IMR-90 (cell line): ENCODE measurements around the gene DCP1A. TPM values are rescaled to one million over a fixed set of nuclear protein-coding genes. Genes with fewer than 3 reads are reported as not detected.

ENCODE experiments used
- ATAC-seq: fragments of 200-7000 bp; cut with Tn5 transposase; 2 replicates; pipeline ENCODE4 v1.9.1; 2020; ENCODE audit warnings: low read depth, mild to moderate bottlenecking, moderate library complexity
- BruUV-seq: library from RNA; stranded (reverse); fragments of 400-500 nt; replicated peaks from 2 replicates; lab custom pipeline; 2021; lab: Mats Ljungman, UMichigan
- CTCF ChIA-PET: fragments of 300-600 bp; formaldehyde crosslinking; extraction: SDS; loops from one replicate; lab custom pipeline; 2021; ENCODE audit warnings: antibody characterized with exemption; lab: Yijun Ruan, JAX
- POLR2A ChIA-PET: fragments of 300-600 bp; sonication (Branson Sonifier 250); formaldehyde crosslinking; loops from one replicate; lab custom pipeline; 2022; ENCODE audit warnings: antibody characterized with exemption; ENCODE audit not compliant: unreplicated experiment; lab: Charles Lee
- DNase-seq: peaks from one replicate; pipeline ENCODE4 v3.0.0; 2013
- H2AFZ ChIP-seq: replicated peaks from 2 replicates; pipeline ENCODE3; 2013; ENCODE audit warnings: low read length, mild to moderate bottlenecking; ENCODE audit not compliant: poor library complexity
- H2AK5ac ChIP-seq: 2 replicates; pipeline ENCODE4 v1.6.1; 2013; ENCODE audit warnings: low read depth, low read length, inconsistent platforms
- H2AK9ac ChIP-seq: replicated peaks from 2 replicates; pipeline ENCODE3; 2013; ENCODE audit warnings: mild to moderate bottlenecking, low read depth, low read length, moderate library complexity; ENCODE audit not compliant: poor library complexity
- H2BK120ac ChIP-seq: 2 replicates; pipeline ENCODE4 v1.6.1; 2013; ENCODE audit warnings: low read depth, low read length, inconsistent platforms
- H2BK15ac ChIP-seq: 3 replicates; pipeline ENCODE4 v1.6.1; 2013; ENCODE audit warnings: low read depth, low read length, inconsistent platforms
- H2BK20ac ChIP-seq: 2 replicates; pipeline ENCODE4 v1.6.1; 2013; ENCODE audit warnings: low read depth, mild to moderate bottlenecking, inconsistent platforms, low read length, moderate library complexity
- H2BK5ac ChIP-seq: 2 replicates; pipeline ENCODE4 v1.6.1; 2013; ENCODE audit warnings: mild to moderate bottlenecking, low read depth, low read length, inconsistent platforms; ENCODE audit not compliant: poor library complexity, severe bottlenecking
- H3K14ac ChIP-seq: replicated peaks from 2 replicates; pipeline ENCODE4 v1.6.1; 2013; ENCODE audit warnings: low read depth, low read length, inconsistent platforms
- H3K18ac ChIP-seq: 2 replicates; pipeline ENCODE4 v1.6.1; 2013; ENCODE audit warnings: low read depth, low read length, control low read depth
- H3K23ac ChIP-seq: 2 replicates; pipeline ENCODE4 v1.6.1; 2013; ENCODE audit warnings: low read depth, low read length, inconsistent platforms
- H3K27ac ChIP-seq: 2 replicates; pipeline ENCODE4 v1.5.1; 2013; ENCODE audit warnings: mild to moderate bottlenecking, control low read depth, low read length; ENCODE audit not compliant: insufficient read depth
- H3K27me3 ChIP-seq: 2 replicates; pipeline ENCODE4 v1.6.1; 2013; ENCODE audit warnings: low read length; ENCODE audit not compliant: control insufficient read depth, insufficient read depth
- H3K36me3 ChIP-seq: 2 replicates; pipeline ENCODE4 v1.6.1; 2013; ENCODE audit warnings: low read length, mixed read lengths; ENCODE audit not compliant: control insufficient read depth, insufficient read depth
- H3K4ac ChIP-seq: 2 replicates; pipeline ENCODE4 v1.6.1; 2013; ENCODE audit warnings: low read depth, low read length, inconsistent platforms
- H3K4me1 ChIP-seq: 2 replicates; pipeline ENCODE4 v1.6.1; 2013; ENCODE audit warnings: low read length, mixed read lengths; ENCODE audit not compliant: control insufficient read depth, insufficient read depth
- H3K4me2 ChIP-seq: 2 replicates; pipeline ENCODE4 v1.6.1; 2013; ENCODE audit warnings: low read depth, mild to moderate bottlenecking, control low read depth, low read length, moderate library complexity
- H3K4me3 ChIP-seq: 2 replicates; pipeline ENCODE4 v1.5.1; 2013; ENCODE audit warnings: low read depth, mild to moderate bottlenecking, control low read depth, low read length, moderate library complexity; ENCODE audit not compliant: insufficient read depth
- H3K56ac ChIP-seq: 2 replicates; pipeline ENCODE4 v1.6.1; 2013; ENCODE audit warnings: low read length, inconsistent platforms; ENCODE audit not compliant: insufficient read depth; ENCODE audit errors: extremely low read depth
- H3K79me1 ChIP-seq, 2 experiments: 2 replicates each; pipeline ENCODE4 v1.6.1; 2013; ENCODE audit warnings: low read length in 2 of 2, inconsistent platforms in 1 of 2, low read depth in 1 of 2
- H3K9ac ChIP-seq: 2 replicates; pipeline ENCODE4 v1.6.1; 2013; ENCODE audit warnings: low read depth, low read length, control low read depth
- H3K9me1 ChIP-seq: 2 replicates; pipeline ENCODE4 v1.6.1; 2013; ENCODE audit warnings: low read length, inconsistent platforms; ENCODE audit not compliant: insufficient read depth
- H3K9me3 ChIP-seq: 2 replicates; pipeline ENCODE4 v1.6.1; 2013; ENCODE audit warnings: low read length; ENCODE audit not compliant: control insufficient read depth, insufficient read depth
- H4K20me1 ChIP-seq: 2 replicates; pipeline ENCODE4 v1.6.1; 2013; ENCODE audit warnings: low read length, inconsistent platforms; ENCODE audit not compliant: insufficient read depth
- H4K5ac ChIP-seq: 2 replicates; pipeline ENCODE4 v1.6.1; 2013; ENCODE audit warnings: mild to moderate bottlenecking, low read depth, low read length, control low read depth
- H4K8ac ChIP-seq, 2 experiments: 2 replicates each; pipeline ENCODE4 v1.6.1; 2013; ENCODE audit warnings: low read depth in 2 of 2, low read length in 2 of 2, control low read depth in 1 of 2, inconsistent platforms in 1 of 2
- H4K91ac ChIP-seq: 2 replicates; pipeline ENCODE4 v1.6.1; 2013; ENCODE audit warnings: low read depth, low read length, inconsistent platforms; ENCODE audit not compliant: insufficient read depth
- RFX5 ChIP-seq: IDR thresholded peaks from 2 replicates; pipeline ENCODE4 v1.8.0; 2012; ENCODE audit warnings: low read depth, mild to moderate bottlenecking, low read length, moderate library complexity
- WGBS, 2 experiments: methylation state at CpG; one replicate each; pipeline versions ENCODE4 v1.1.5 to v1.1.7; 2013; ENCODE audit warnings: missing lambda C conversion rate in 2 of 2; ENCODE audit not compliant: insufficient read length in 1 of 2; ENCODE audit errors: extremely low coverage in 2 of 2; 5-methylcytosine and 5-hydroxymethylcytosine counted together
- dilution Hi-C: fragments of 300-500 bp; cut with HindIII; formaldehyde crosslinking; loops from one replicate; pipeline ENCODE4 v1.14.3; 2018; ENCODE audit warnings: low sequenced_read_pairs; ENCODE audit not compliant: unreplicated experiment
- in situ Hi-C: fragments of 300-500 bp; cut with MboI; formaldehyde crosslinking; loops from 3 replicates; pipeline ENCODE4 v1.14.3; 2019; ENCODE audit warnings: low sequenced_read_pairs, inconsistent platforms, mixed read lengths
- intact Hi-C: fragments of 100-400 bp; cut with micrococcal nuclease; formaldehyde crosslinking; loops from 2 replicates; pipeline ENCODE4 v1.10.0; 2022
- polyA plus RNA-seq, 3 experiments: library from polyadenylated mRNA; depleted of rRNA; stranded (reverse); fragments of >200 nt; gene quantifications; 2 replicates each; pipeline ENCODE4 v1.2.3, GENCODE V29; 2012; ENCODE audit warnings: low replicate concordance in 1 of 3
- total RNA-seq: library from RNA; depleted of rRNA; stranded (reverse); fragments of >200 nt; gene quantifications from 2 replicates; pipeline ENCODE4 v1.2.3, GENCODE V29; 2012

Gene DCP1A
- total and polyA plus RNA-seq, 2 of the 4 experiments (the other 2 are of a cell fraction), result 13.2 to 30.1 TPM

DNA sequence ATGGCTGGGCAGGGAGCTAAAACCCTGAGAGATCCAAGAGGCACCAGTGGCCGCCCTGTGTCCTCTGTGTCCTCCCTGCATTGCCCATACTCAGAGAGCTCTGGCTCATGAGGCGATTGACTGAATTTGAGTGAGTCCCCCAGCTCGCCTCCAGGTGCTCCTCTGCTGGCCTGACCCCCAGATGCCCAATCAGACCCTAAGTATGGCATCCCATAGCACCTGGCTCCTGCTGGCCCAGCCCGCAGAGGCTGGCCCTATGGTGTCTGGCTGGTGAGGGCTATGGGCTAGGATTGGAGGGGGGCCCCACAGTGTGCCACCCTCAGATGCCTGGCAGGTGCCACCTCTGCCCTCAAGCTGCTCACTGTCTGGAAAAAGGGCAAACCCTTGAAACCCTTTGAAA is 89.9 kb downstream of the DCP1A start:
- Histone ChIP-seq H3K14ac (no peak overlapping the region), H3K18ac (no peak overlapping the region), H3K4me2 (no peak overlapping the region), H4K91ac (no peak overlapping the region), H3K4ac (no peak overlapping the region), H2BK20ac (0 out of 2 replicates have a peak overlapping the region, but pooled peaks have one; percentile 18), H4K8ac (no peak overlapping the region), H3K23ac (no peak overlapping the region), H3K79me1 (peaks cover 0 to 19% of the 10 kb centered on the region in 2 experiments; a peak in 3 of 4 replicates), H2AK5ac (no peak overlapping the region; the same call in 1 of the 2 replicates), H3K36me3 (peaks cover 3% of the 10 kb centered on the region; the same call in 1 of the 2 replicates), H3K4me1 (peaks cover 11% of the 10 kb centered on the region), H3K56ac (no peak overlapping the region), H3K9me1 (peaks cover 16% of the 10 kb centered on the region), H3K9ac (no peak overlapping the region), H2BK120ac (peak overlapping the region; percentile 13; the same call in 1 of the 2 replicates), H3K9me3 (no peaks in the 10 kb centered on the region), H3K4me3 (no peak overlapping the region), H2BK15ac (peak overlapping the region; percentile 24; the same call in 1 of the 3 replicates), H3K27ac (no peak overlapping the region), H4K20me1 (peaks cover 33% of the 10 kb centered on the region), H2AFZ (no peak overlapping the region), H3K27me3 (no peaks in the 10 kb centered on the region), H2BK5ac (no peak overlapping the region), H4K5ac (no peak overlapping the region), H2AK9ac (peak overlapping the region; percentile 59)
- dilution Hi-C loops (no loop called here), intact Hi-C loops (no loop called here), in situ Hi-C loops (no loop called here)
- ATAC-seq (no peak), DNase-seq (no peak)
- no peak for TF ChIP-seq RFX5
- no TSS peak for BruUV-seq
- ChIA-PET CTCF (no interaction called here), POLR2A (no interaction called here)
- no CpG with 5 or more reads among the region's 4 CpGs for WGBS, 2 experiments
